GM19397 (cell line): ENCODE measurements around the gene KLK13.

ENCODE experiments used
- ATAC-seq: cut with Tn5 transposase; IDR thresholded peaks from one replicate; pipeline ENCODE4 v1.9.1; 2021; ENCODE audit warnings: mild to moderate bottlenecking, moderate library complexity; ENCODE audit not compliant: unreplicated experiment

The KLK13 gene

GRCh38 chr19:51065221-51065960 is 499 bp upstream of the KLK13 start:
- ATAC-seq: no peak

GRCh38 chr19:51063664-51064063 is 1.2 kb downstream of the KLK13 start:
- no peak for ATAC-seq

GRCh38 chr19:51060973-51061372 is 3.9 kb downstream of the KLK13 start:
- no peak for ATAC-seq

- no peak for ATAC-seq
Measured at GRCh38 chr19:51060336-51060735, 4.6 kb downstream of the KLK13 start.

- ATAC-seq: no peak
Measured at GRCh38 chr19:51059715-51060114, 5.2 kb downstream of the KLK13 start.

GRCh38 chr19:51055866-51056265 is 9.0 kb downstream of the KLK13 start:
- ATAC-seq: no peak

- ATAC-seq: no peak
Measured at GRCh38 chr19:51047031-51047335, 17.9 kb downstream of the KLK13 start.

- no peak for ATAC-seq
Measured at GRCh38 chr19:51044327-51044726, 20.6 kb downstream of the KLK13 start.

- ATAC-seq: no peak
Measured at GRCh38 chr19:51043497-51043896, 21.4 kb downstream of the KLK13 start.

GRCh38 chr19:51040151-51040550 is 24.7 kb downstream of the KLK13 start:
- ATAC-seq: no peak

- ATAC-seq: no peak
Measured at GRCh38 chr19:51036519-51036918, 28.4 kb downstream of the KLK13 start.

GRCh38 chr19:51034704-51035103 is 30.2 kb downstream of the KLK13 start, which contains the start of gene KLK12:
Gene KLK12 (minus strand): TSS chr19:51035002. CDS start chr19:51034621, 381 bp downstream.
- no peak for ATAC-seq

GRCh38 chr19:51031880-51032225 is 33.0 kb downstream of the KLK13 start:
- no peak for ATAC-seq

- ATAC-seq: no peak
Measured at GRCh38 chr19:51031220-51031879, 33.5 kb downstream of the KLK13 start.

GRCh38 chr19:51030631-51031030 is 34.3 kb downstream of the KLK13 start:
- ATAC-seq: no peak

GRCh38 chr19:51029718-51030117 is 35.2 kb downstream of the KLK13 start:
- ATAC-seq: no peak

GRCh38 chr19:51027873-51028272 is 37.0 kb downstream of the KLK13 start:
- ATAC-seq: no peak

GRCh38 chr19:51027126-51027806 is 37.6 kb downstream of the KLK13 start:
- ATAC-seq: no peak

- ATAC-seq: no peak
Measured at GRCh38 chr19:51026554-51026831, 38.4 kb downstream of the KLK13 start, which contains the start of gene KLK11. Gene KLK11 (minus strand): TSS chr19:51026616. CDS start chr19:51025631, 985 bp downstream.

GRCh38 chr19:51025809-51026553 is 38.9 kb downstream of the KLK13 start:
- no peak for ATAC-seq

GRCh38 chr19:51025401-51025800 is 39.5 kb downstream of the KLK13 start:
- ATAC-seq: no peak

GRCh38 chr19:51024924-51025323 is 40.0 kb downstream of the KLK13 start:
- no peak for ATAC-seq
